ENCODE results near the gene ARHGAP28.

The ARHGAP28 gene

GRCh38 chr18:6891788-6892187 is 162.3 kb downstream of the ARHGAP28 start:
- H3K36me3 ChIP-seq (ENCODE audit: control insufficient read depth, insufficient read depth, low read length) = peaks cover 7% of the 10 kb centered on the region
- WGBS, 2 experiments = 97 to 98% methylated on average over 3 of the region's 3 CpGs
- H3K4me3 ChIP-seq (ENCODE audit: insufficient read depth, low read depth, low read length) = no peak overlapping the region

GRCh38 chr18:6901286-6901926 is 171.9 kb downstream of the ARHGAP28 start:
- 89 to 91% methylated on average over 3 of the region's 3 CpGs for WGBS, 2 experiments
- H3K27ac ChIP-seq (ENCODE audit: insufficient read depth, low read depth, low read length, poor library complexity, severe bottlenecking) = no peak overlapping the region
- no peak overlapping the region for H3K4me3 ChIP-seq (ENCODE audit: insufficient read depth, low read depth, low read length)
- peaks cover 6% of the 10 kb centered on the region for H3K36me3 ChIP-seq (ENCODE audit: control insufficient read depth, insufficient read depth, low read length)
- H3K4me1 ChIP-seq (ENCODE audit: control insufficient read depth, insufficient read depth, low read length) = no peaks in the 10 kb centered on the region
- H3K27me3 ChIP-seq (ENCODE audit: control insufficient read depth, insufficient read depth, low read length, poor library complexity, severe bottlenecking) = no peaks in the 10 kb centered on the region
- H3K9me3 ChIP-seq (ENCODE audit: control insufficient read depth, low read length) = peaks cover 2% of the 10 kb centered on the region

More at GRCh38 chr18:6891788-6892187, 162.3 kb downstream of the ARHGAP28 start:
- no peak overlapping the region for H3K27ac ChIP-seq (ENCODE audit: insufficient read depth, low read depth, low read length, poor library complexity, severe bottlenecking)
- H3K9me3 ChIP-seq (ENCODE audit: control insufficient read depth, low read length) = no peaks in the 10 kb centered on the region
- H3K27me3 ChIP-seq (ENCODE audit: control insufficient read depth, insufficient read depth, low read length, poor library complexity, severe bottlenecking) = no peaks in the 10 kb centered on the region
- H3K4me1 ChIP-seq (ENCODE audit: control insufficient read depth, insufficient read depth, low read length) = no peaks in the 10 kb centered on the region

DNA sequence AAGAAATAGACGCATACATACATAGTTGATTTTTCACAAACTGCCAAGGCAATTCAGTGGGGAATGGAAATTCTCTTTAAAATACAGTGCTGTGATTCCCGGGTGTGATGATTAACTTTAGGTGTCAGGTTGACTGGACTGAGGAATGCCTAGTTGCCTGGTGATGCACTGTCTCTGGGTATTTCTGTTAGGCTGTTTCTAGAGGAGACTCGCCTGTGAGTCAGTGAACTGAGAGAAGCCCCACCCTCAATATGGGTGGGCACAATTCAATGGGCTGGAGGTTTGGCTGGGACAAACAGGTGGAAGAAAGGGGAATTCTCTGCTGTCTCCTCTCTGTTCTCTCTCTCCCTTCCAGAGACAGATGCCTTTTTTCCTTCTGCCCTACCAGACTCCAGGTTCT is 187.6 kb downstream of the ARHGAP28 start:
- Histone ChIP-seq H3K36me3 (ENCODE audit: control insufficient read depth, insufficient read depth, low read length) (no peaks in the 10 kb centered on the region), H3K9me3 (ENCODE audit: control insufficient read depth, low read length) (no peaks in the 10 kb centered on the region), H3K27ac (ENCODE audit: insufficient read depth, low read depth, low read length, poor library complexity, severe bottlenecking) (no peak overlapping the region), H3K27me3 (ENCODE audit: control insufficient read depth, insufficient read depth, low read length, poor library complexity, severe bottlenecking) (no peaks in the 10 kb centered on the region), H3K4me1 (ENCODE audit: control insufficient read depth, insufficient read depth, low read length) (no peaks in the 10 kb centered on the region), H3K4me3 (ENCODE audit: insufficient read depth, low read depth, low read length) (no peak overlapping the region)
- WGBS, 2 experiments = 84 to 89% methylated on average over 3 of the region's 3 CpGs

- no peak overlapping the region for H3K27ac ChIP-seq (ENCODE audit: insufficient read depth, low read depth, low read length, poor library complexity, severe bottlenecking)
- no peaks in the 10 kb centered on the region for H3K27me3 ChIP-seq (ENCODE audit: control insufficient read depth, insufficient read depth, low read length, poor library complexity, severe bottlenecking)
- WGBS, 2 experiments = 81 to 83% methylated on average over 37 of the region's 37 CpGs
Observed at GRCh38 chr18:6920099-6920955, 190.8 kb downstream of the ARHGAP28 start.

GRCh38 chr18:6921571-6921970 is 192.1 kb downstream of the ARHGAP28 start:
- Histone ChIP-seq H3K27ac (ENCODE audit: insufficient read depth, low read depth, low read length, poor library complexity, severe bottlenecking) (no peak overlapping the region), H3K4me1 (ENCODE audit: control insufficient read depth, insufficient read depth, low read length) (peaks cover 4% of the 10 kb centered on the region), H3K4me3 (ENCODE audit: insufficient read depth, low read depth, low read length) (no peak overlapping the region), H3K27me3 (ENCODE audit: control insufficient read depth, insufficient read depth, low read length, poor library complexity, severe bottlenecking) (no peaks in the 10 kb centered on the region), H3K9me3 (ENCODE audit: control insufficient read depth, low read length) (no peaks in the 10 kb centered on the region), H3K36me3 (ENCODE audit: control insufficient read depth, insufficient read depth, low read length) (no peaks in the 10 kb centered on the region)

More at GRCh38 chr18:6920099-6920955, 190.8 kb downstream of the ARHGAP28 start:
- Histone ChIP-seq H3K4me3 (ENCODE audit: insufficient read depth, low read depth, low read length) (no peak overlapping the region), H3K4me1 (ENCODE audit: control insufficient read depth, insufficient read depth, low read length) (peaks cover 4% of the 10 kb centered on the region), H3K9me3 (ENCODE audit: control insufficient read depth, low read length) (no peaks in the 10 kb centered on the region), H3K36me3 (ENCODE audit: control insufficient read depth, insufficient read depth, low read length) (no peaks in the 10 kb centered on the region)

DNA sequence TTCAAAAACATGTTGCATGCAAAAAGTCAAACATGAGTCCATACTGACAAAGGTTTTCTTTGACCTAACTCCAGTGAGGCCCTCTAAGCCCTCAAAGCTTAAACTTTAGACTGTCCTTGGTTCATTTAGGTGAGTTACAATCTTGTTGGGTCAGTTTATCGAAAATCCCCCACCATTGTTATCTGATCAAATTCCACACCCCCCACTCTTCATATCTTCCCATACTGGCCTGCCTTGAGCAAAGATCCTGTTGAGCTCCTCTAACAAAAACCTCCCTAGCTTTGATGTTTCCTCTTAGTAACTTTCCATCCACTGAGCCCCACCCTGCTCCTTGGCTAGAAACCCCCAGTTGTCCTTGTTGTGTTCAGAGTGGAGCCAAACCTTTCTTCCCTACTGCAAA is 193.7 kb downstream of the ARHGAP28 start:
- Histone ChIP-seq H3K36me3 (ENCODE audit: control insufficient read depth, insufficient read depth, low read length) (no peaks in the 10 kb centered on the region), H3K4me3 (ENCODE audit: insufficient read depth, low read depth, low read length) (no peak overlapping the region), H3K27ac (ENCODE audit: insufficient read depth, low read depth, low read length, poor library complexity, severe bottlenecking) (no peak overlapping the region), H3K9me3 (ENCODE audit: control insufficient read depth, low read length) (no peaks in the 10 kb centered on the region), H3K4me1 (ENCODE audit: control insufficient read depth, insufficient read depth, low read length) (peaks cover 4% of the 10 kb centered on the region), H3K27me3 (ENCODE audit: control insufficient read depth, insufficient read depth, low read length, poor library complexity, severe bottlenecking) (no peaks in the 10 kb centered on the region)
- 92 to 96% methylated on average over 1 of the region's 1 CpG for WGBS, 2 experiments

GRCh38 chr18:6927153-6927552 is 197.6 kb downstream of the ARHGAP28 start:
- H3K27ac ChIP-seq (ENCODE audit: insufficient read depth, low read depth, low read length, poor library complexity, severe bottlenecking) = no peak overlapping the region
- H3K4me1 ChIP-seq (ENCODE audit: control insufficient read depth, insufficient read depth, low read length) = peaks cover 4% of the 10 kb centered on the region
- WGBS, 2 experiments = 96 to 100% methylated on average over 1 to 2 of the region's 2 CpGs
- no peaks in the 10 kb centered on the region for H3K9me3 ChIP-seq (ENCODE audit: control insufficient read depth, low read length)
- no peaks in the 10 kb centered on the region for H3K36me3 ChIP-seq (ENCODE audit: control insufficient read depth, insufficient read depth, low read length)
- no peaks in the 10 kb centered on the region for H3K27me3 ChIP-seq (ENCODE audit: control insufficient read depth, insufficient read depth, low read length, poor library complexity, severe bottlenecking)
- H3K4me3 ChIP-seq (ENCODE audit: insufficient read depth, low read depth, low read length) = no peak overlapping the region

GRCh38 chr18:6928359-6928758 is 198.8 kb downstream of the ARHGAP28 start:
- H3K4me1 ChIP-seq (ENCODE audit: control insufficient read depth, insufficient read depth, low read length) = peaks cover 4% of the 10 kb centered on the region
- WGBS, 2 experiments = 86 to 88% methylated on average over 11 of the region's 11 CpGs
- H3K27ac ChIP-seq (ENCODE audit: insufficient read depth, low read depth, low read length, poor library complexity, severe bottlenecking) = no peak overlapping the region
- no peaks in the 10 kb centered on the region for H3K27me3 ChIP-seq (ENCODE audit: control insufficient read depth, insufficient read depth, low read length, poor library complexity, severe bottlenecking)
- H3K9me3 ChIP-seq (ENCODE audit: control insufficient read depth, low read length) = no peaks in the 10 kb centered on the region
- no peak overlapping the region for H3K4me3 ChIP-seq (ENCODE audit: insufficient read depth, low read depth, low read length)
- no peaks in the 10 kb centered on the region for H3K36me3 ChIP-seq (ENCODE audit: control insufficient read depth, insufficient read depth, low read length)

DNA sequence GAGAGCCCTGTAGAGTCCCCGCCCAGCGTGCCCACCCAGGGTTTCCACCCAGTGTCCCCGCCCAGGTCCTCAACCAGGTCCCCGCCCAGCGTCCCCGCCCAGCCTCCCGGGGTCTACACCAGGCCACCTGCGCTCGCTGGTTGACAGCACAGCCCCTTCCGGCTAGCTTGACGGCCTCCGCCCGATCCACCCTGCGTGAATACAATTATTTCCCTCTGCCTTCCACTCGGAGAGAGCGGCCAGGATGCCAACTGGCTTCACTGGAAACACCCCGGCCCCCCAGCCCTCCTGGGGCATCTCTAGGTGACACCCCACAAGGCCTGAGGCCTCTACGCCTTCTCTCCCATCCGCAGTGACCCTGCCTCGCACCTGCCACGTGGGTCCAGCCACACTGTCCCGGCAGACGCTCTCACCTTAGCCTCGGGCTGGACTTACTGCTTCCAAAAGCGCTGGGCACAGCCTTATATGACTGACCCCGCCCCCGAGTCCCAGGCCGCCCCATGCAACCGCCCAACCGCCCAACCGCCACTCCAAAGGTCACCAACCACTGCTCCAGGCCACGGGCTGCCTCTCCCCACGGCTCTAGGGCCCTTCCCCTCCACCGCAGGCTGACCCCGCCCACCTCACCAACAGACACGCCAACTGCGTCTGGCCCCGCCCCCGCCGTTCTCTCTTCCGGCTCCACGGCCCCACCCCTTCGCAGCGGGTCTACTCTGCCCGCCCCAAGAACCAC is 200.0 kb downstream of the ARHGAP28 start:
- no peaks in the 10 kb centered on the region for H3K4me1 ChIP-seq (ENCODE audit: control insufficient read depth, insufficient read depth, low read length)
- H3K4me3 ChIP-seq (ENCODE audit: insufficient read depth, low read depth, low read length) = no peak overlapping the region
- 91 to 93% methylated on average over 45 of the region's 45 CpGs for WGBS, 2 experiments
- no peaks in the 10 kb centered on the region for H3K9me3 ChIP-seq (ENCODE audit: control insufficient read depth, low read length)
- no peaks in the 10 kb centered on the region for H3K27me3 ChIP-seq (ENCODE audit: control insufficient read depth, insufficient read depth, low read length, poor library complexity, severe bottlenecking)
- H3K27ac ChIP-seq (ENCODE audit: insufficient read depth, low read depth, low read length, poor library complexity, severe bottlenecking) = no peak overlapping the region
- H3K36me3 ChIP-seq (ENCODE audit: control insufficient read depth, insufficient read depth, low read length) = no peaks in the 10 kb centered on the region

- Histone ChIP-seq H3K27ac (ENCODE audit: insufficient read depth, low read depth, low read length, poor library complexity, severe bottlenecking) (no peak overlapping the region), H3K4me1 (ENCODE audit: control insufficient read depth, insufficient read depth, low read length) (no peaks in the 10 kb centered on the region), H3K36me3 (ENCODE audit: control insufficient read depth, insufficient read depth, low read length) (no peaks in the 10 kb centered on the region), H3K4me3 (ENCODE audit: insufficient read depth, low read depth, low read length) (no peak overlapping the region), H3K27me3 (ENCODE audit: control insufficient read depth, insufficient read depth, low read length, poor library complexity, severe bottlenecking) (no peaks in the 10 kb centered on the region), H3K9me3 (ENCODE audit: control insufficient read depth, low read length) (no peaks in the 10 kb centered on the region)
- 78 to 100% methylated on average over 1 of the region's 1 CpG for WGBS, 2 experiments
Observed at GRCh38 chr18:6934859-6935258, 205.3 kb downstream of the ARHGAP28 start.
